Endothelial cell of umbilical vein (primary cell): Measurements from ENCODE around the gene FIGLA. TPM values are rescaled to one million over a fixed set of nuclear protein-coding genes. Genes with fewer than 3 reads are reported as not detected.

Experiments
- BruUV-seq: library from RNA; stranded (reverse); fragments of 400-500 nt; replicated peaks from 2 replicates; lab custom pipeline; 2021; lab: Mats Ljungman, UMichigan
- CTCF ChIA-PET: fragments of 300-600, 350-600 bp; sonication (Branson Sonifier 250); formaldehyde crosslinking; loops from one replicate; lab custom pipeline; 2021; ENCODE audit warnings: antibody characterized with exemption, inconsistent platforms; lab: Charles Lee
- POLR2A ChIA-PET: fragments of 300-600, 350-600 bp; sonication (Branson Sonifier 250); formaldehyde crosslinking; loops from one replicate; lab custom pipeline; 2021; ENCODE audit warnings: antibody characterized with exemption, inconsistent platforms; lab: Charles Lee
- DNase-seq: peaks from one replicate; pipeline ENCODE4 v3.0.0-alpha.2; 2011; ENCODE audit warnings: low read depth, low spot score
- FAIRE-seq: peaks from 2 replicates; lab custom pipeline; 2011; peaks lifted over from hg19 to GRCh38; lab: Jason Lieb, UNC
- H2AFZ ChIP-seq: 2 replicates; pipeline ENCODE4 v1.6.0; 2012; ENCODE audit warnings: low read depth, low read length, control low read depth, inconsistent platforms
- H3K27ac ChIP-seq: 2 replicates; pipeline ENCODE4 v1.5.1; 2011; ENCODE audit warnings: low read depth, mild to moderate bottlenecking, control low read depth, low read length, moderate library complexity; ENCODE audit not compliant: insufficient read depth
- H3K27me3 ChIP-seq, 2 experiments: 2 replicates each; pipeline versions ENCODE4 v1.6.0 to v1.6.1; 2011; ENCODE audit warnings: low read length in 2 of 2, mixed read lengths in 1 of 2; ENCODE audit not compliant: control insufficient read depth in 2 of 2, insufficient read depth in 2 of 2
- H3K36me3 ChIP-seq, 2 experiments: 2 replicates in 1 of 2; 3 replicates in 1 of 2; pipeline ENCODE4 v1.5.1; 2011; ENCODE audit warnings: low read length in 2 of 2, mild to moderate bottlenecking in 1 of 2, moderate library complexity in 1 of 2; ENCODE audit not compliant: control insufficient read depth in 2 of 2, insufficient read depth in 2 of 2; ENCODE audit errors: extremely low read depth in 1 of 2
- H3K4me1 ChIP-seq: 3 replicates; pipeline ENCODE4 v1.5.1; 2011; ENCODE audit warnings: mild to moderate bottlenecking, low read length; ENCODE audit not compliant: control insufficient read depth, insufficient read depth; ENCODE audit errors: extremely low read depth
- H3K4me2 ChIP-seq: 2 replicates; pipeline ENCODE4 v1.6.1; 2011; ENCODE audit warnings: low read length, control low read depth, mixed read lengths; ENCODE audit not compliant: insufficient read depth
- H3K4me3 ChIP-seq, 3 experiments: fragments of 200-600 bp in 1 of 3; sonication (generic), shearing (Covaris generic) in 1 of 3; replicated peaks in 1 of 3; 2 replicates each; pipeline ENCODE4 v1.5.1; 2011 to 2016; ENCODE audit warnings: control low read depth in 3 of 3, low read length in 3 of 3, mild to moderate bottlenecking in 2 of 3, inconsistent platforms in 1 of 3, low read depth in 1 of 3, moderate library complexity in 1 of 3; ENCODE audit not compliant: insufficient read depth in 1 of 3
- H3K79me2 ChIP-seq: 2 replicates; pipeline ENCODE4 v1.6.0; 2012; ENCODE audit warnings: low read length, inconsistent platforms; ENCODE audit not compliant: control insufficient read depth, insufficient read depth
- H3K9ac ChIP-seq: replicated peaks from 2 replicates; pipeline ENCODE3; 2011; ENCODE audit warnings: low read length, control low read depth; ENCODE audit not compliant: insufficient read depth; ENCODE audit errors: extremely low read depth
- H3K9me1 ChIP-seq: replicated peaks from 3 replicates; pipeline ENCODE4 v1.6.0; 2011; ENCODE audit warnings: mild to moderate bottlenecking, low read length; ENCODE audit not compliant: control insufficient read depth, insufficient read depth; ENCODE audit errors: extremely low read depth
- H3K9me3 ChIP-seq: replicated peaks from 2 replicates; pipeline ENCODE4 v1.5.1; 2012; ENCODE audit warnings: low read length, inconsistent platforms; ENCODE audit not compliant: control insufficient read depth, insufficient read depth
- H4K20me1 ChIP-seq: replicated peaks from 2 replicates; pipeline ENCODE3; 2011; ENCODE audit warnings: mild to moderate bottlenecking, low read length; ENCODE audit not compliant: control insufficient read depth, insufficient read depth; ENCODE audit errors: extremely low read depth
- EZH2 ChIP-seq: IDR thresholded peaks from 2 replicates; pipeline ENCODE4 v1.6.1; 2012; ENCODE audit warnings: borderline replicate concordance, low read depth, mild to moderate bottlenecking, moderate library complexity, low read length, inconsistent platforms; ENCODE audit not compliant: severe bottlenecking
- FOS ChIP-seq: IDR thresholded peaks from 2 replicates; pipeline ENCODE4 v1.6.1; 2011; ENCODE audit warnings: mild to moderate bottlenecking, low read length, moderate library complexity, borderline replicate concordance; ENCODE audit not compliant: insufficient read depth
- GATA2 ChIP-seq: IDR thresholded peaks from 2 replicates; pipeline ENCODE4 v1.7.0; 2011; ENCODE audit warnings: low read depth, mild to moderate bottlenecking, moderate library complexity, mixed read lengths, low read length; ENCODE audit not compliant: insufficient read length, insufficient read depth
- JUN ChIP-seq: IDR thresholded peaks from 2 replicates; pipeline ENCODE4 v1.6.1; 2011; ENCODE audit warnings: borderline replicate concordance, low read depth; ENCODE audit not compliant: insufficient read length, insufficient read depth
- MAX ChIP-seq: IDR thresholded peaks from 2 replicates; pipeline ENCODE4 v1.6.1; 2011; ENCODE audit not compliant: insufficient read depth, insufficient read length
- MYC ChIP-seq: IDR thresholded peaks from one replicate; pipeline ENCODE4 v1.6.1; 2011; ENCODE audit warnings: mild to moderate bottlenecking, low read depth, low read length
- POLR2A ChIP-seq: IDR thresholded peaks from 2 replicates; pipeline ENCODE4 v1.6.1; 2012; ENCODE audit warnings: low read depth, mild to moderate bottlenecking, control low read depth, low read length
- POLR2AphosphoS5 ChIP-seq: IDR thresholded peaks from 2 replicates; pipeline ENCODE4 v1.6.1; 2012; ENCODE audit warnings: low read depth, mild to moderate bottlenecking, control low read depth, low read length, moderate library complexity; ENCODE audit not compliant: insufficient read depth
- dilution Hi-C: fragments of 300-500 bp; cut with MboI; formaldehyde crosslinking; loops from one replicate; pipeline ENCODE4 v1.15.0; 2019; ENCODE audit warnings: low sequenced_read_pairs; ENCODE audit not compliant: extremely low pct_ligation_motif_present
- intact Hi-C: fragments of 100-400 bp; cut with micrococcal nuclease; formaldehyde crosslinking; loops from one replicate; pipeline ENCODE4 v1.10.0; 2022
- polyA plus RNA-seq, 4 experiments: library from polyadenylated mRNA; depleted of rRNA in 3 of 4; stranded (reverse) in 3 of 4; unstranded in 1 of 4; fragments of >200 nt; gene quantifications; 2 replicates each; pipeline versions ENCODE4 v1.2.1 to v1.2.3, GENCODE V29; 2011 to 2012; ENCODE audit warnings: missing spikeins in 1 of 4
- total RNA-seq: library from RNA; stranded (reverse); gene quantifications from 2 replicates; pipeline ENCODE4 v1.2.3, GENCODE V29; 2021
- TF ChIP-seq, protein P1 (sequence below), 2 donors: IDR thresholded peaks; 1 replicate in 1 of 2; 2 replicates in 1 of 2; pipeline ENCODE4 v1.5.1; 2011; ENCODE audit warnings: low read length in 2 of 2, mild to moderate bottlenecking in 2 of 2, moderate library complexity in 2 of 2, control low read depth in 1 of 2, inconsistent platforms in 1 of 2, low read depth in 1 of 2; ENCODE audit not compliant: insufficient read depth in 1 of 2; ENCODE audit errors: extremely low read depth in 1 of 2

The FIGLA gene
- total and polyA plus RNA-seq, 2 donors (not counting 3 experiments of a cell fraction or from before 2014, with no cell fraction given), result not detected

- POLR2A ChIA-PET, result no interaction called here
- BruUV-seq, result no TSS peak
- intact Hi-C loops, result no loop called here
- H4K20me1 ChIP-seq, result no peaks in the 10 kb centered on the region
- H3K9ac ChIP-seq, result no peak overlapping the region
- FAIRE-seq (no peak), DNase-seq (no peak)
- no peaks in the 10 kb centered on the region for H3K36me3 ChIP-seq
- peaks cover 13 to 15% of the 10 kb centered on the region in 2 experiments for H3K27me3 ChIP-seq
- no peaks in the 10 kb centered on the region for H3K4me1 ChIP-seq
- H3K9me1 ChIP-seq, result no peaks in the 10 kb centered on the region
- H3K27ac ChIP-seq, result no peak overlapping the region
- no peak overlapping the region for H3K4me3 ChIP-seq
- H2AFZ ChIP-seq, result no peak overlapping the region
- CTCF ChIA-PET, result no interaction called here
- no peak overlapping the region for H3K4me2 ChIP-seq
- TF ChIP-seq POLR2A (no peak), MAX (no peak), FOS (no peak), POLR2AphosphoS5 (no peak), GATA2 (no peak), JUN (no peak), MYC (no peak), EZH2 (no peak)
- TF ChIP-seq, protein P1, sequence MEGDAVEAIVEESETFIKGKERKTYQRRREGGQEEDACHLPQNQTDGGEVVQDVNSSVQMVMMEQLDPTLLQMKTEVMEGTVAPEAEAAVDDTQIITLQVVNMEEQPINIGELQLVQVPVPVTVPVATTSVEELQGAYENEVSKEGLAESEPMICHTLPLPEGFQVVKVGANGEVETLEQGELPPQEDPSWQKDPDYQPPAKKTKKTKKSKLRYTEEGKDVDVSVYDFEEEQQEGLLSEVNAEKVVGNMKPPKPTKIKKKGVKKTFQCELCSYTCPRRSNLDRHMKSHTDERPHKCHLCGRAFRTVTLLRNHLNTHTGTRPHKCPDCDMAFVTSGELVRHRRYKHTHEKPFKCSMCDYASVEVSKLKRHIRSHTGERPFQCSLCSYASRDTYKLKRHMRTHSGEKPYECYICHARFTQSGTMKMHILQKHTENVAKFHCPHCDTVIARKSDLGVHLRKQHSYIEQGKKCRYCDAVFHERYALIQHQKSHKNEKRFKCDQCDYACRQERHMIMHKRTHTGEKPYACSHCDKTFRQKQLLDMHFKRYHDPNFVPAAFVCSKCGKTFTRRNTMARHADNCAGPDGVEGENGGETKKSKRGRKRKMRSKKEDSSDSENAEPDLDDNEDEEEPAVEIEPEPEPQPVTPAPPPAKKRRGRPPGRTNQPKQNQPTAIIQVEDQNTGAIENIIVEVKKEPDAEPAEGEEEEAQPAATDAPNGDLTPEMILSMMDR (IDR thresholded peaks at IDR 0.05; ENCODE audit: extremely low read depth in 1 of 2, insufficient read depth in 1 of 2, low read depth in 1 of 2, low read length in 2 of 2), result no peak
- no peaks in the 10 kb centered on the region for H3K79me2 ChIP-seq
- dilution Hi-C loops, result no loop called here
- no peaks in the 10 kb centered on the region for H3K9me3 ChIP-seq
These were observed 56.7 kb downstream of the FIGLA start for GRCh38 chr2:70733646-70734180.
